ENCODE measurements around the gene ARL2.

DNA sequence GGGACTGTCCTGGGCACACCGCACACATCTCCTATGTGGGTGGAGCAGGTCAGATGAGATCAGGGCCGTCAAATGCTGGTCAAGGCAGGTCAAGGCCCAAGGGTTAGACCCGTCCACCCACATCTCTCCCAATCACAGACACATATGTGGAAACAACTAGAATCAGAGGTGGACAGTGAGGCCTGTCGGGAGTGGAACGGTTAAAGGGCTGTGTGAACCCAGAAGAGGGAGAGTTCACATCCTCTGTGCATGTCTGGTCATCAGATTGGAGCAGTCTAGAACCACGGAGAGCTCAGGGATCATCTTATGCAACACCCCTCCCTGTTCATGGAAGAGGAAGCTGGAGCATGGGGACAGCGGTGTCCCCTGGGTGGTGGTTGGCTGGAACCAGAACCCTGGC, 5.9 kb downstream of the ARL2 start:
- TF ChIP-seq, protein P1, sequence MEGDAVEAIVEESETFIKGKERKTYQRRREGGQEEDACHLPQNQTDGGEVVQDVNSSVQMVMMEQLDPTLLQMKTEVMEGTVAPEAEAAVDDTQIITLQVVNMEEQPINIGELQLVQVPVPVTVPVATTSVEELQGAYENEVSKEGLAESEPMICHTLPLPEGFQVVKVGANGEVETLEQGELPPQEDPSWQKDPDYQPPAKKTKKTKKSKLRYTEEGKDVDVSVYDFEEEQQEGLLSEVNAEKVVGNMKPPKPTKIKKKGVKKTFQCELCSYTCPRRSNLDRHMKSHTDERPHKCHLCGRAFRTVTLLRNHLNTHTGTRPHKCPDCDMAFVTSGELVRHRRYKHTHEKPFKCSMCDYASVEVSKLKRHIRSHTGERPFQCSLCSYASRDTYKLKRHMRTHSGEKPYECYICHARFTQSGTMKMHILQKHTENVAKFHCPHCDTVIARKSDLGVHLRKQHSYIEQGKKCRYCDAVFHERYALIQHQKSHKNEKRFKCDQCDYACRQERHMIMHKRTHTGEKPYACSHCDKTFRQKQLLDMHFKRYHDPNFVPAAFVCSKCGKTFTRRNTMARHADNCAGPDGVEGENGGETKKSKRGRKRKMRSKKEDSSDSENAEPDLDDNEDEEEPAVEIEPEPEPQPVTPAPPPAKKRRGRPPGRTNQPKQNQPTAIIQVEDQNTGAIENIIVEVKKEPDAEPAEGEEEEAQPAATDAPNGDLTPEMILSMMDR (IDR thresholded peaks at IDR 0.05 in 4 of 5, conservative IDR thresholded peaks at IDR 0.05 in 1 of 5) = no peak
- no peak for TF ChIP-seq POLR2A (IDR thresholded peaks at IDR 0.05)
